ENCODE data around the gene CDK5RAP3.
"Not testable (repeated sequence)": the region's sequence is repeated elsewhere in the genome, so short reads cannot be mapped to it uniquely, and the experiment has no call there.

Gene CDK5RAP3

DNA sequence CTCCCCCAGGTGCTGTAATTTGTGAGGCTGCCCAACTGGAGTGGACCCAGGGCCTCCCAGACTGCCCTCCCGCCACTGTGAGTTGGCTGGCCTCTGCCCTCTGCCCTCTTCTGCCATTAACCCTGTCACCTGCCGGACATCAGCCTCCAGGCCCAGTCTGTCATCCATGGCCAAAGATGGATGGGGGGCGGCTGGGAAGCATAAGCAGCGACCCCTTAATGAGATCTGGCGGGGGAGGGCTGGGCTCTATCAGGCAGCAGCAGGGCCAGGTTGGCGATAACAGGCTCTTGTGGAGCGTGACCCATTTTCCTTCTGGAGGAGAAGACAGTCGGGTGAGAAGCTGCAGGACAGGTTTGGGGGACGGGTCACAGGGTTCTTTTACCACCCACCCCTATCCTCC is 25.3 kb downstream of the CDK5RAP3 start:
- in situ Hi-C loops (cut with MboI; ENCODE audit: low sequenced_read_pairs): no loop called here

DNA sequence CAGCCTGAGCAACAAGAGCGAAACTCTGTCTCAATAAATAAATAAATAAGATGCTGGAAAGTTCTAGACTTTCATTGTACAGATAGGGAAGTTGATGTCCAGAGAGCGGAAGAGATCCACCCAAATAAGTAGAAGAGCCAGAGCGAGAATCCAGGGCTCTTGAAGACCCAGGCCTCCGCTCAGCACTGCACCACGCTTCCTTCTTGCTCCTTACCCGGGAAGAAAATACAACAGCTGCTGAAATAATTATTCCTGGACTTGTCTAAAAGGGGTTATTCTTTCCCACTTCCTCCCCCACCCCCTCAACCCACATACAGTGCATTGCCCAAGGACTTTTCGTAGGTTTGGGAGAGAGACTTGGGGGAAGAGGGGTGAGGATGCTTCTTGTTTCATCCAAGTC is 26.7 kb downstream of the CDK5RAP3 start:
- in situ Hi-C loops (cut with MboI; ENCODE audit: low sequenced_read_pairs): no loop called here

GRCh38 chr17:47998044-47998443 is 27.1 kb downstream of the CDK5RAP3 start:
- in situ Hi-C loops (cut with MboI; ENCODE audit: low sequenced_read_pairs): no loop called here

DNA sequence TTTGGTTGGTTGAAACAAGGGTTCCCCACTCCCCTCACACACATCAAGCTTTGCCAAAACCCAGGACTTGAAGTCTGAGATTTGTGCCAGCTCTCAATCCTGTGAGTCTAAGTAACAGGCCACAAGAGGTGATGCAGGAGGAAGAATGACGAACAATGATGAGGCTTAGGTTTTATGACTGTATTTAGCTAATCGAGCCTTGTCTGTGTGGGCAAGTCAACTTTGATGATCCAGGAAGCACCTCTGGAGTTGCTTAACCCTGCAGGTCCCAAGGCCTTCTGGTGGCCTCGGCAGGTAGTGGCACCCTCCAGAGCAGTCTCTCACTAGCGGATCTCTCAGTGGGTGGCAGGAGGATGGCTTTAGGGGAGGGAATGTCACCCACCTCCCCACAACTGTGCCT is 28.7 kb downstream of the CDK5RAP3 start:
- in situ Hi-C loops (cut with MboI; ENCODE audit: low sequenced_read_pairs): no loop called here

GRCh38 chr17:48001197-48001596 is 30.3 kb downstream of the CDK5RAP3 start:
- in situ Hi-C loops (cut with MboI; ENCODE audit: low sequenced_read_pairs): no loop called here

DNA sequence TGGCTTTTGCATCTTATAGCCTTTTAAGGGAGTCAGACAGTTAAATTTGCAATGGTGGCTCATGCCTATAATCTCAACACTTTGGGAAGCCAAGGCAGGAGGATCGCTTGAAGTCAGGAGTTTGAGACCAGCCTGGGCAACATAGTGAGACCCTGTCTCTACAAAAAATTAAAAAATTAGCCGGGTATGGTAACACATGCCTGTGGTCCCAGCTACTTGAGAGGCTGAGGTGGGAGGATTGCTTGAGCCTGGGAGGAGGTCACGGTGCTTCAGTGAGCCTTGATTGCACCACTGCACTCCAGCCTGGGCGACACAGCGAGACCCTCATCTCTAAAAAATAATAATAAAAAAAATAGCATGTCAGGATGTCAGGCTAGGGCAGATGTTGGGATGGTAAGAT is 30.7 kb downstream of the CDK5RAP3 start:
- in situ Hi-C loops (cut with MboI; ENCODE audit: low sequenced_read_pairs): not testable (repeated sequence)

GRCh38 chr17:48002266-48002915 is 31.5 kb downstream of the CDK5RAP3 start:
- in situ Hi-C loops (cut with MboI; ENCODE audit: low sequenced_read_pairs): no loop called here

- in situ Hi-C loops (cut with MboI; ENCODE audit: low sequenced_read_pairs): no loop called here
These were observed 32.1 kb downstream of the CDK5RAP3 start for GRCh38 chr17:48002916-48003416.

DNA sequence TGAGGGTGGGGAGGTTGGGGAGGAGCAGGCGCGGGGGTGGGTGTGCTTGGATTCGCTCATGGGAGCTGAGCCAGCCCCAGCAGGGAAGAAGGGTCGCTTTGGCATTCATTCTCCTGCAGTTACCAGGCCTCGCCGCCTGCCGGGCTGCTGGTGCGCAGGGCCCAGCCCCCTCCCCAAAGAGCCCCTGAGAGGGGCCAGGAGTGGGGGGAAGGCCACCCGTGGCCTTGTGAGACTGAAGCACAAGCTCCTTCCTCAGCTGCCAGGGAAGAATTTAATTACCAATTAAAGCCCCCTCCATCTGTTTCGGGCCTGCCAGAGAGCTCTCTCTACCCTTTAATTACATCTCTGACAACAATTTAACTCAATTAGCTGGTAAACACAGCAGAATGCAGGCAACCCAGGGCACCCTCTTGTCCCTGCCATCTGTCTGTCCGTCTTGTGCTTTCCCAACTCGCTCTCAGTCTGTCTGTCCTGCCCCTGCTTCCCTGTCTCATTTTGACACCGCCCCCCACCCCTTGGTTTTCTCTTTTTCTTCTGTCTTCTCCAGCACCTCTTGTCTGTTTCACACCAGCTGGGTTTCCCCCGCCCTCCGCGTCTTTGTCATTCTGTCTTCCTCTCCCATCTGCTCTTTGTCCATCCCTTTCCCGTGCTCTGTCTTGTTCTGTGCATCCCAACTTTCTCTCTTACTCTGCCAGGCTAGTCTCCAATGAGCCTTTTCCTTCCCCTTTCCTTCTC is 32.7 kb downstream of the CDK5RAP3 start:
- in situ Hi-C loops (cut with MboI; ENCODE audit: low sequenced_read_pairs): no loop called here

- in situ Hi-C loops (cut with MboI; ENCODE audit: low sequenced_read_pairs): no loop called here
These were observed 34.1 kb downstream of the CDK5RAP3 start for GRCh38 chr17:48004983-48005382.

DNA sequence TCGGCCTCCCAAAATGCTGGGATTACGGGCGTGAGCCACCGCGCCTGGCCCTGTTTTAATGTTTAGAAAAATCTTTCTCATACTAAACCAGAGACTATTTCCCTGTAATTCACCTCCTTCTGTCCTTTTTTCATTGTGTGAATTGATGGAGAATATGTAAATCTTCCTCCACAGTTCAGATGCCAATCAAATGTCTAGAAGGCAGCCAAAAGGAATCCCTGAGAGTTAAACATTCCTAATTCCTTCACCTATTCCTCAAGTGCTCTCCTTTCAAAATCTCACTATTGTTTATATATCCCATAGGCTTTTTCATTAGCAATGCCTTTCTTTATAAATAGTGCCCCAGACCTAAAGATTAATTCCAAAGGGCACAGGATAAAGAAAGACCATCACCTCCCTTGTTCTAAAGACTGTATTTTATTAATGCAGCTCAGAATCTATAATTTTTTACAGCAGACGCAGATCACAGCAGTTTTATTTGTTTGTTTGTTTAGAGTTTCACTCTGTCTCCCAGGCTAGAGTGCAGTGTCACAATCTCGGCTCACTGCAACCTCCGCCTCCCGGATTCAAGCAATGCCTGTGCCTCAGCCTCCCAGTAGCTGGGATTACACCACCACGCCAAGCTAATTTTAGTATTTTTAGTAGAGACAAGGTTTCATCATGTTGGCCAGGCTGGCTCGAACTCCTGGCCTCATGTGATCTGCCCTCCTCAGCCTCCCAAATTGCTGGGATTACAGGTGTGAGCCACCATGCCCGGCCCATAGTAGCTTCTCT is 36.2 kb downstream of the CDK5RAP3 start:
- in situ Hi-C loops (cut with MboI; ENCODE audit: low sequenced_read_pairs): no loop called here

- in situ Hi-C loops (cut with MboI; ENCODE audit: low sequenced_read_pairs): no loop called here
These were observed 39.3 kb downstream of the CDK5RAP3 start for GRCh38 chr17:48010193-48010592.

GRCh38 chr17:48011405-48012150 is 40.7 kb downstream of the CDK5RAP3 start:
- in situ Hi-C loops (cut with MboI; ENCODE audit: low sequenced_read_pairs): no loop called here

- in situ Hi-C loops (cut with MboI; ENCODE audit: low sequenced_read_pairs): no loop called here
These were observed 41.2 kb downstream of the CDK5RAP3 start for GRCh38 chr17:48012151-48012520.

DNA sequence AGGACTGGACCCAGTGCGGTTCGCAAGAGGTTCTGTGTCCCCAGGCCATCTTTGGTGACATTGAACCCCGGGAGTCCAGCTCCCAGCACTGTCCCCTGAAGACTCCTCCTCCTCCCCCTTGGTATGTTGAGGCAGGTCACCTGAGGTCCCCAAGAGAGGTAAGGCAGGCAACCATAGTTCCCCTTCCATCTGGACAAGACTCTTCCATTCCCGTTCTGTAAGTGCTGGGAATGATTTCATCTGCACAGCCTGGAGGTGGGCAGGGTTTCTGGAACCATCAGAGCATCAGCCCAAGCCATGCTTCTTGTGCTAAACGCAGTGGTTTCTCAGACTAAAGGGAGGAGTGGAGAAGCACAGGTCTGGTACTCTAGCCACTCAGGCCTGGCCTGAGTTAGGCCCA is 41.7 kb downstream of the CDK5RAP3 start:
- in situ Hi-C loops (cut with MboI; ENCODE audit: low sequenced_read_pairs): no loop called here

DNA sequence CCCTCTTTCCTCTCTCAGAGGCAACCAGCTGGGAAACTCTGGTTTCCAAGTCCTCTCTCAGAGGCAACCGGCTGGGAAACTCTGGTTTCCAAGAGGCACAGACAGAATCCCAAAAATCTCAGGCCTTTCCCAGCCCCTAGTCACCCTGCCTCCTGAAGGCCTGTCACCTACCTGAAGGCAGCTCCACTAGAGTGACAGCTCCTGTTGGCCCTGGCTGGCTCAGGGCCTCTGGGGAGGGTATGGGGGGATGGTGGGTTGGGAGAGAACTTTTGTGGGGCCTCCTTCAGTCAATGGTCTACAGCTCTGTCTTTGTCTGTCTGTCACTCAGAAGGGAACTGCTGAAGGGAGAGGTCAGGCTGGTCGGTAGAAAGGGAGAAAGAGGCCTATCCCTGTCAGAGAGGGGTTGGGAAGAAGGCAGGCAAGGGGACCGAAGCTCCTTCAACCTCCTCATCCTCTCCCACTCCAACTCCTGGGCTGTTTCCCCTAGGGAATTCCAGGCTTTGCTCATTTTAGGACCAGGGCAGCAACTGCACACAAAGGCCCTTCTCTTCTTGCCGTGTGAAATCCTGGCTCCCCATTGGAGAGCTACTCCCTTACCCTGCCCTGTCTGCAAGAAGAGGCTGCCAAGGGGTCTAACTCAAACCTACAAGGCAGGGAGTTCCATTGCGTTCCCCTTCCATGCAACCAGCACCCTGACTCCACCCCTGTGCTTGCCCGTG is 43.1 kb downstream of the CDK5RAP3 start:
- in situ Hi-C loops (cut with MboI; ENCODE audit: low sequenced_read_pairs): no loop called here

GRCh38 chr17:48014595-48015111 is 43.7 kb downstream of the CDK5RAP3 start:
- in situ Hi-C loops (cut with MboI; ENCODE audit: low sequenced_read_pairs): no loop called here

DNA sequence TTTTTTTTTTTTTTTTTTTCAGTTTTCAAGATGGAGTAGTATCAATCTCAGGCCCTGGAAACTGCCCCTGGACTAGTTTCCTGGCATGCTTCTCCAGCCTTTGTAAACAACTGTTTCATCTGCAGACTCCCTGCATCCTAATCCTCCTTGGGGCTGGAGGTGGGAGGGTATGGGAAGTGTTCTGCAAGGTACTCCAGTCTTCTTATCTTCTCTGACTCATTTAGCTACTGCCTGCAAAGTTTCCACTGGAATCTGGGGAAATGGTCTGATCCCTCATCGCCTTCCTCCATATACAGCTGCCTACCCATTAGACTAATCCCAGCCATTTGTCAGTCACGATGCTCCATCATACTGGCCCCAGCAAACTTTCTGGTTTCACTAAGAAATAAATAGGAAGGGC is 45.2 kb downstream of the CDK5RAP3 start:
- in situ Hi-C loops (cut with MboI; ENCODE audit: low sequenced_read_pairs): no loop called here

DNA sequence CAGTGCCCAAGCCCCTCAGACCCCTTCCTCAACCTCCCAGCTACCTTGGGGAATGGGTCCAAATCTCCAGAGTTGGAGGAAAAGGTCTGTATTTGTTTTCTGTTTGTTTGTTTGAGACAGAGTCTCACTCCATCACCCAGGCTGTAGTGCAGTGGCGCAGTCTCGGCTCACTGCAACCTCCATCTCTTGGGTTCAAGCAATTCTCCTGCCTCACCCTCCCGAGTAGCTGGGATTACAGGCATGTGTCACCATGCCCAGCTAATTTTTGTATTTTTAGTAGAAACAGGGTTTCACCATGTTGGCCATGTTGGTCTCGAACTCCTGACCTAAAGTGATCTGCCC is 46.9 kb downstream of the CDK5RAP3 start:
- in situ Hi-C loops (cut with MboI; ENCODE audit: low sequenced_read_pairs): not testable (repeated sequence)

DNA sequence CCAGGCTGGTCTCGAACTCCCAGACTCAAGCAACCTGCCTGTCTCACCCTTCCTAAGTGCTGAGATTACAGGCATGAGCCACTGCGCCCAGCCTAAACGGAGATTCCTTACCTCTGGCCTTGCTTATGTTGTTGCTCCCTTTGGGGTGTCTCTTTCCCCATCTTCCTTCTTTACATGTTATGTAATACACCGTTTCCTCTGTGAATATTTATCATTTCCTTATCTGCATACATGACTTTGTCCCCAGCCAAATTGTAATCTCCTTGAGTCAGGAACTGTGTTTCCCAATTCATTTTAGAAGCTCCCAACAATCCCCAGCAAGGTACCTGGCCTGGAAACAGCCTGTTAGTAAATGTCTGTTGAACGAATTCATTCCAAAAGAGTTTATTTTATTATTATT is 51.0 kb downstream of the CDK5RAP3 start:
- in situ Hi-C loops (cut with MboI; ENCODE audit: low sequenced_read_pairs): loop anchor here (10.0 kb wide), 1 partner anchor 53 kb away; no protein-coding TSS in a partner anchor

Measured in HL-60/S4 treated with phorbol 12-myristate 13-acetate at 8.2 ng/mL for 4 days and 3 days (cell line).